DOHH2 (cell line): Measurements from ENCODE around the gene ATP8B4.

Experiments used
- H3F3A ChIP-seq: fragments of 200-600 bp; sonication (generic), shearing (Covaris generic); 2 replicates; pipeline ENCODE4 v1.6.0; 2016; ENCODE audit warnings: antibody characterized with exemption, mild to moderate bottlenecking; ENCODE audit not compliant: control insufficient read depth, insufficient read depth
- H3K27ac ChIP-seq: fragments of 200-600 bp; sonication (generic); 2 replicates; pipeline ENCODE4 v1.5.1; 2014; ENCODE audit warnings: low read depth, mild to moderate bottlenecking, low read length, moderate library complexity
- H3K27me3 ChIP-seq: fragments of 200-600 bp; sonication (generic); 2 replicates; pipeline ENCODE4 v1.6.1; 2014; ENCODE audit warnings: mild to moderate bottlenecking, low read length, mixed read lengths; ENCODE audit not compliant: control insufficient read depth
- H3K36me3 ChIP-seq: fragments of 200-600 bp; sonication (generic); 2 replicates; pipeline ENCODE4 v1.6.1; 2014; ENCODE audit warnings: mild to moderate bottlenecking, low read length, moderate library complexity, mixed read lengths; ENCODE audit not compliant: control insufficient read depth
- H3K4me1 ChIP-seq: fragments of 200-600 bp; sonication (generic); 2 replicates; pipeline ENCODE4 v1.6.1; 2014; ENCODE audit warnings: mild to moderate bottlenecking, low read length, mixed read lengths; ENCODE audit not compliant: control insufficient read depth
- H3K4me2 ChIP-seq: fragments of 200-600 bp; sonication (generic); 2 replicates; pipeline ENCODE4 v1.6.0; 2014; ENCODE audit warnings: mild to moderate bottlenecking, low read length, moderate library complexity
- H3K4me3 ChIP-seq: fragments of 200-600 bp; sonication (generic); 2 replicates; pipeline ENCODE4 v1.5.1; 2014; ENCODE audit warnings: mild to moderate bottlenecking, low read length, mixed read lengths
- H3K79me2 ChIP-seq: fragments of 200-600 bp; sonication (generic); 2 replicates; pipeline ENCODE4 v1.6.1; 2014; ENCODE audit warnings: mild to moderate bottlenecking, low read length, mixed read lengths; ENCODE audit not compliant: control insufficient read depth
- H3K9me2 ChIP-seq: fragments of 200-600 bp; sonication (generic); replicated peaks from 2 replicates; pipeline ENCODE4 v1.6.1; 2014; ENCODE audit warnings: mild to moderate bottlenecking, low read length, mixed read lengths; ENCODE audit not compliant: control insufficient read depth
- H3K9me3 ChIP-seq: fragments of 200-600 bp; sonication (generic); 2 replicates; pipeline ENCODE4 v1.6.1; 2014; ENCODE audit warnings: antibody characterized with exemption, low read length, mixed read lengths; ENCODE audit not compliant: control insufficient read depth, insufficient read depth
- H4K20me1 ChIP-seq: fragments of 200-600 bp; sonication (generic); 2 replicates; pipeline ENCODE4 v1.6.0; 2014; ENCODE audit warnings: low read depth, mild to moderate bottlenecking, antibody characterized with exemption, low read length, moderate library complexity; ENCODE audit not compliant: control insufficient read depth, insufficient read depth
- EZH2phosphoT487 ChIP-seq: fragments of 200-600 bp; sonication (generic); IDR thresholded peaks from 2 replicates; pipeline ENCODE4 v1.6.1; 2017; ENCODE audit warnings: borderline replicate concordance, mild to moderate bottlenecking, antibody characterized with exemption, low read length, moderate library complexity, mixed read lengths
- TF ChIP-seq, protein P1 (sequence below): fragments of 200-600 bp; sonication (generic); IDR thresholded peaks from one replicate; pipeline ENCODE4 v1.5.1; 2014; ENCODE audit warnings: antibody characterized with exemption, mild to moderate bottlenecking, low read depth, low read length; ENCODE audit not compliant: poor library complexity, severe bottlenecking

The ATP8B4 gene

DNA sequence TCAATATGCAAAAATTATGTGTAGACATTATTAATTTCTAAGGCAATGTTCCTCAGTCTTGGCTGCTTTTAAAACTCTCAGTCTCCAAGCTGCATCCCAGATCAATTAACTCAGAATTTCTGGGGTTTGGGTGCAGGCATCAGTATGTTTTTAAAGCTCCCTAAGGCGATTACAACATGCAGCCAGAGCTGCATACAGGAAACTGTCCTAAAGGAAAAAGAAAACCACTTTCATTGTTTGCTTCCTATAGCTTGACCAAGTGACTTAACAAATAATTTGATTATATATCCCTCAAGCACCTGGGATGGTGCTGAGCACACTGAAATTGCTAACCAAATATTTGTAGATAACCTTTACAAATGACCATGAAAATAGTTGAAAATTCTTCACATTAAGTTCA, 303.5 kb downstream of the ATP8B4 start:
- Histone ChIP-seq H3K4me1 (no peaks in the 10 kb centered on the region), H3F3A (no peaks in the 10 kb centered on the region), H4K20me1 (no peaks in the 10 kb centered on the region), H3K9me3 (no peaks in the 10 kb centered on the region), H3K27ac (no peak overlapping the region), H3K4me2 (no peak overlapping the region), H3K79me2 (no peaks in the 10 kb centered on the region), H3K9me2 (no peaks in the 10 kb centered on the region), H3K36me3 (no peaks in the 10 kb centered on the region), H3K27me3 (no peaks in the 10 kb centered on the region), H3K4me3 (no peak overlapping the region)
- no peak for TF ChIP-seq EZH2phosphoT487

DNA sequence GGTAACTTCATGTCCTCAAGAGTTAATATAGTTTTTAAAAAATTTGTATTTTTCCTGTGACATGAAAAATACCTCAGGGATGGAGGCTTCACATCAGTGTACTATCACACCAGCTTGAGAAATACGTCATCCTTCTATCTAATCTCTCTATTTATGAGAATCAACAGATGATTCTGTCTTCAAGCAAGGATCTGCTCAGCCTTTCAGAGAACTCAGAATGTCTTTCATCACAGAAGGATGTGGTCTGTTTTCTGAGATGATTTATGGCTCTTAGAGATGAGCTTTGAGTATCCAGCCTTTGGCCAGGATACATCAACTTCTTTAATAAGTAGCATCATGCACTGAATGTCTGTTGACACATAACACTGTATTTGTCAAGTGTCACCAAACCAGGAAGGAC, 304.3 kb downstream of the ATP8B4 start:
- H3K36me3 ChIP-seq: no peaks in the 10 kb centered on the region
- H3F3A ChIP-seq: no peaks in the 10 kb centered on the region
- H4K20me1 ChIP-seq: no peaks in the 10 kb centered on the region
- no peaks in the 10 kb centered on the region for H3K4me1 ChIP-seq
- H3K27me3 ChIP-seq: no peaks in the 10 kb centered on the region
- H3K9me3 ChIP-seq: no peaks in the 10 kb centered on the region
- no peaks in the 10 kb centered on the region for H3K79me2 ChIP-seq
- H3K9me2 ChIP-seq: no peaks in the 10 kb centered on the region
- H3K4me3 ChIP-seq: no peak overlapping the region
- H3K4me2 ChIP-seq: no peak overlapping the region
- no peak for TF ChIP-seq EZH2phosphoT487
- TF ChIP-seq, protein P1, sequence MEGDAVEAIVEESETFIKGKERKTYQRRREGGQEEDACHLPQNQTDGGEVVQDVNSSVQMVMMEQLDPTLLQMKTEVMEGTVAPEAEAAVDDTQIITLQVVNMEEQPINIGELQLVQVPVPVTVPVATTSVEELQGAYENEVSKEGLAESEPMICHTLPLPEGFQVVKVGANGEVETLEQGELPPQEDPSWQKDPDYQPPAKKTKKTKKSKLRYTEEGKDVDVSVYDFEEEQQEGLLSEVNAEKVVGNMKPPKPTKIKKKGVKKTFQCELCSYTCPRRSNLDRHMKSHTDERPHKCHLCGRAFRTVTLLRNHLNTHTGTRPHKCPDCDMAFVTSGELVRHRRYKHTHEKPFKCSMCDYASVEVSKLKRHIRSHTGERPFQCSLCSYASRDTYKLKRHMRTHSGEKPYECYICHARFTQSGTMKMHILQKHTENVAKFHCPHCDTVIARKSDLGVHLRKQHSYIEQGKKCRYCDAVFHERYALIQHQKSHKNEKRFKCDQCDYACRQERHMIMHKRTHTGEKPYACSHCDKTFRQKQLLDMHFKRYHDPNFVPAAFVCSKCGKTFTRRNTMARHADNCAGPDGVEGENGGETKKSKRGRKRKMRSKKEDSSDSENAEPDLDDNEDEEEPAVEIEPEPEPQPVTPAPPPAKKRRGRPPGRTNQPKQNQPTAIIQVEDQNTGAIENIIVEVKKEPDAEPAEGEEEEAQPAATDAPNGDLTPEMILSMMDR: no peak
- H3K27ac ChIP-seq: no peak overlapping the region

DNA sequence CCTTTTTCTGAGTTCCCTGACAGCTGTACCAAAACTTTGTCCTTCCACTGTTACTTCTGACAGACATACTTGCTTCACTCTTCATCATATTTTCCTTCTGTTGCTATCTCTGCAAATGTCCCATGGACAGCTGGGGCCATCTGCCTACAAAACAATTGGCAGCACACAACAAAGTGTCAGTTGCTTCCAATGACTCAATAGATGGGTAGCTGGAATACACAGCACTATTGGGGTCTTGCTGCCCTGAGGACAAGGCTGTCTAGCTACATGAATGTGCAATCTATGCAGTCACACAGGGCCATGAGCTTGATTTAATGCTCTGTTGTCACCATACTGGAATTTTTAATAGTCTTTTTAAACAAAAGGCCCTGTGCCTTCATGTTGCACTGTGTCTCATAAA, 305.4 kb downstream of the ATP8B4 start:
- Histone ChIP-seq H3K79me2 (no peaks in the 10 kb centered on the region), H3K9me3 (no peaks in the 10 kb centered on the region), H3K27ac (no peak overlapping the region), H3K4me3 (no peak overlapping the region), H3K36me3 (no peaks in the 10 kb centered on the region), H3F3A (no peaks in the 10 kb centered on the region), H3K4me1 (no peaks in the 10 kb centered on the region), H3K4me2 (no peak overlapping the region), H3K9me2 (no peaks in the 10 kb centered on the region), H4K20me1 (no peaks in the 10 kb centered on the region), H3K27me3 (no peaks in the 10 kb centered on the region)
- TF ChIP-seq, protein P1: no peak
- no peak for TF ChIP-seq EZH2phosphoT487

DNA sequence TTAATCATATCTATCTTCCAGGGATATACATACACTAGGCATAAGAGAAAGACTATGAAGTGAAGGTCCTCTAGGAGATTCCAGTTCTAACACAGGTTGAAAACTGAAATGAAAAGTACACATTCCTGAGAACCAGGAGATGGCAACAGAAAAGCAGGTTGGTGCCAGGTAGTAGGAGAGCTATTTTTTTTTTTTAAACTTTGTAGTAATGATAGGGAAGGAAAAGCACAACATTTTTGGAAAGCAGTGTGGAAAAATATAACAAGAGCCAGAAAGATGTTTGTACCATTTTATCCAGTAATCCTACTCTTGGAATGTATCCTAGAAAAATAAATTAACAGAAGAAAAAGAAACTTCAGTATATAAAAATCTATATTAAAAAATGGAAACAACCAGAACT, 308.3 kb downstream of the ATP8B4 start:
- Histone ChIP-seq H3K27me3 (no peaks in the 10 kb centered on the region), H3K9me2 (no peaks in the 10 kb centered on the region), H3K9me3 (no peaks in the 10 kb centered on the region), H4K20me1 (no peaks in the 10 kb centered on the region), H3F3A (no peaks in the 10 kb centered on the region), H3K4me2 (no peak overlapping the region), H3K27ac (no peak overlapping the region), H3K36me3 (no peaks in the 10 kb centered on the region), H3K4me1 (no peaks in the 10 kb centered on the region), H3K79me2 (no peaks in the 10 kb centered on the region), H3K4me3 (no peak overlapping the region)
- no peak for TF ChIP-seq EZH2phosphoT487
